Measurements from ENCODE around the gene GHDC.

GRCh38 chr17:42193216-42193968, 902 bp downstream of the GHDC start:
- no peak for TF ChIP-seq POLR2AphosphoS5 (IDR thresholded peaks at IDR 0.05)
- TF ChIP-seq, protein P1, sequence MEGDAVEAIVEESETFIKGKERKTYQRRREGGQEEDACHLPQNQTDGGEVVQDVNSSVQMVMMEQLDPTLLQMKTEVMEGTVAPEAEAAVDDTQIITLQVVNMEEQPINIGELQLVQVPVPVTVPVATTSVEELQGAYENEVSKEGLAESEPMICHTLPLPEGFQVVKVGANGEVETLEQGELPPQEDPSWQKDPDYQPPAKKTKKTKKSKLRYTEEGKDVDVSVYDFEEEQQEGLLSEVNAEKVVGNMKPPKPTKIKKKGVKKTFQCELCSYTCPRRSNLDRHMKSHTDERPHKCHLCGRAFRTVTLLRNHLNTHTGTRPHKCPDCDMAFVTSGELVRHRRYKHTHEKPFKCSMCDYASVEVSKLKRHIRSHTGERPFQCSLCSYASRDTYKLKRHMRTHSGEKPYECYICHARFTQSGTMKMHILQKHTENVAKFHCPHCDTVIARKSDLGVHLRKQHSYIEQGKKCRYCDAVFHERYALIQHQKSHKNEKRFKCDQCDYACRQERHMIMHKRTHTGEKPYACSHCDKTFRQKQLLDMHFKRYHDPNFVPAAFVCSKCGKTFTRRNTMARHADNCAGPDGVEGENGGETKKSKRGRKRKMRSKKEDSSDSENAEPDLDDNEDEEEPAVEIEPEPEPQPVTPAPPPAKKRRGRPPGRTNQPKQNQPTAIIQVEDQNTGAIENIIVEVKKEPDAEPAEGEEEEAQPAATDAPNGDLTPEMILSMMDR (IDR thresholded peaks at IDR 0.05), result no peak

Data from transverse colon (tissue), 4 donors.